Uterus (tissue), 4 donors: ENCODE results near the gene RBM15B. TPM values are rescaled to one million over a fixed set of nuclear protein-coding genes. Genes with fewer than 3 reads are reported as not detected.

Source experiments
- DNase-seq, 2 donors: peaks; one replicate each; pipeline ENCODE4 v3.0.0-alpha.2; 2019 to 2020
- H3K27ac ChIP-seq, 2 donors: fragments of 200-600 bp; sonication (generic); 1 replicate in 1 of 2; 2 replicates in 1 of 2; pipeline ENCODE4 v1.5.1; 2016 to 2018
- H3K27me3 ChIP-seq, 2 donors: fragments of 200-600 bp; sonication (generic); one replicate each; pipeline ENCODE4 v1.5.1; 2018 to 2019; ENCODE audit warnings: control low read depth in 1 of 2
- H3K36me3 ChIP-seq, 2 donors: fragments of 200-600 bp; sonication (generic); one replicate each; pipeline ENCODE4 v1.5.1; 2019; ENCODE audit warnings: control low read depth in 1 of 2
- H3K4me1 ChIP-seq, 2 donors: fragments of 200-600 bp; sonication (generic); one replicate each; pipeline ENCODE4 v1.5.1; 2018 to 2019; ENCODE audit warnings: control low read depth in 1 of 2
- H3K4me3 ChIP-seq, 2 donors: fragments of 200-600 bp; sonication (generic); 1 replicate in 1 of 2; 2 replicates in 1 of 2; pipeline ENCODE4 v1.5.1; 2018 to 2019; ENCODE audit warnings: mild to moderate bottlenecking in 1 of 2
- H3K9me3 ChIP-seq, 2 donors: fragments of 200-600 bp; sonication (generic); one replicate each; pipeline ENCODE4 v1.5.1; 2019; ENCODE audit warnings: control low read depth in 1 of 2
- CTCF ChIP-seq, 4 experiments: fragments of 200-600 bp in 2 of 4; fragments of 450-650 bp in 2 of 4; sonication (generic) in 2 of 4; IDR thresholded peaks; one replicate each; pipeline ENCODE4 v1.5.1; 2016 to 2019; ENCODE audit warnings: antibody characterized with exemption in 4 of 4, mild to moderate bottlenecking in 2 of 4, moderate library complexity in 1 of 4
- POLR2A ChIP-seq, 2 donors: fragments of 450-650 bp; IDR thresholded peaks; one replicate each; pipeline ENCODE4 v1.6.1; 2016; ENCODE audit warnings: antibody characterized with exemption in 2 of 2, mild to moderate bottlenecking in 1 of 2, moderate library complexity in 1 of 2
- intact Hi-C: fragments of 100-400 bp; cut with DNase I; formaldehyde crosslinking; loops from one replicate; pipeline ENCODE4 v1.15.1; 2023; ENCODE audit warnings: low total_unique reads
- total RNA-seq, 4 donors: library from RNA; depleted of rRNA in 3 of 4; stranded (reverse); fragments of >200 nt in 3 of 4; gene quantifications; one replicate each; pipeline versions ENCODE4 v1.1.0 to v1.2.4, GENCODE V29; 2014 to 2023
- donor health status: DM: yes; HTN: yes; CAD: no.

RBM15B gene
- total RNA-seq, 4 donors from 2014 or later, result 21.2 to 38.9 (median 28.1) TPM

- TF ChIP-seq CTCF (IDR thresholded peaks at IDR 0.05), result no peak
- TF ChIP-seq POLR2A (IDR thresholded peaks at IDR 0.05), result no peak
- no peak for DNase-seq
- H3K9me3 ChIP-seq, result no peaks in the 10 kb centered on the region
- intact Hi-C loops, result no loop called here
- no peaks in the 10 kb centered on the region for H3K27me3 ChIP-seq
- H3K4me1 ChIP-seq, result peaks cover 0 to 6% of the 10 kb centered on the region in 2 donors
- no peak overlapping the region for H3K4me3 ChIP-seq
- no peak overlapping the region for H3K27ac ChIP-seq
- H3K36me3 ChIP-seq, result no peaks in the 10 kb centered on the region
Measured at GRCh38 chr3:51397392-51397791, 6.3 kb downstream of the RBM15B start.

GRCh38 chr3:51398595-51399310 is 7.7 kb downstream of the RBM15B start:
- no peaks in the 10 kb centered on the region for H3K4me1 ChIP-seq
- H3K4me3 ChIP-seq, result no peak overlapping the region
- DNase-seq, result no peak
- no peaks in the 10 kb centered on the region for H3K9me3 ChIP-seq
- TF ChIP-seq CTCF (IDR thresholded peaks at IDR 0.05), result no peak
- no peak for TF ChIP-seq POLR2A (IDR thresholded peaks at IDR 0.05)
- H3K36me3 ChIP-seq, result no peaks in the 10 kb centered on the region
- intact Hi-C loops, result no loop called here
- H3K27me3 ChIP-seq, result no peaks in the 10 kb centered on the region
- H3K27ac ChIP-seq, result no peak overlapping the region

- no peaks in the 10 kb centered on the region for H3K36me3 ChIP-seq
- no peaks in the 10 kb centered on the region for H3K9me3 ChIP-seq
- no peak overlapping the region for H3K27ac ChIP-seq
- intact Hi-C loops, result no loop called here
- H3K27me3 ChIP-seq, result no peaks in the 10 kb centered on the region
- no peak overlapping the region for H3K4me3 ChIP-seq
- H3K4me1 ChIP-seq, result no peaks in the 10 kb centered on the region
- no peak for TF ChIP-seq CTCF (IDR thresholded peaks at IDR 0.05)
- no peak for TF ChIP-seq POLR2A (IDR thresholded peaks at IDR 0.05)
- DNase-seq, result no peak
Measured at GRCh38 chr3:51400166-51400565, 9.1 kb downstream of the RBM15B start.

- Histone ChIP-seq H3K36me3 (no peaks in the 10 kb centered on the region), H3K4me3 (no peak overlapping the region), H3K27me3 (no peaks in the 10 kb centered on the region), H3K27ac (no peak overlapping the region), H3K9me3 (no peaks in the 10 kb centered on the region), H3K4me1 (no peaks in the 10 kb centered on the region)
- intact Hi-C loops, result no loop called here
- TF ChIP-seq CTCF (IDR thresholded peaks at IDR 0.05) (no peak), POLR2A (IDR thresholded peaks at IDR 0.05) (no peak)
- no peak for DNase-seq
Measured at GRCh38 chr3:51401735-51402134, 10.7 kb downstream of the RBM15B start.

- no peak overlapping the region for H3K27ac ChIP-seq
- H3K4me1 ChIP-seq, result no peaks in the 10 kb centered on the region
- H3K9me3 ChIP-seq, result no peaks in the 10 kb centered on the region
- H3K36me3 ChIP-seq, result no peaks in the 10 kb centered on the region
- intact Hi-C loops, result no loop called here
- H3K4me3 ChIP-seq, result no peak overlapping the region
- DNase-seq, result no peak
- no peaks in the 10 kb centered on the region for H3K27me3 ChIP-seq
- TF ChIP-seq CTCF (IDR thresholded peaks at IDR 0.05), result no peak
- no peak for TF ChIP-seq POLR2A (IDR thresholded peaks at IDR 0.05)
Measured at GRCh38 chr3:51403675-51404074, 12.6 kb downstream of the RBM15B start.
